Measurements from ENCODE around the gene SEMA4C.
A peak's percentile ranks its signal among the peaks of the same experiment; 100 is the strongest.

SEMA4C gene

DNA sequence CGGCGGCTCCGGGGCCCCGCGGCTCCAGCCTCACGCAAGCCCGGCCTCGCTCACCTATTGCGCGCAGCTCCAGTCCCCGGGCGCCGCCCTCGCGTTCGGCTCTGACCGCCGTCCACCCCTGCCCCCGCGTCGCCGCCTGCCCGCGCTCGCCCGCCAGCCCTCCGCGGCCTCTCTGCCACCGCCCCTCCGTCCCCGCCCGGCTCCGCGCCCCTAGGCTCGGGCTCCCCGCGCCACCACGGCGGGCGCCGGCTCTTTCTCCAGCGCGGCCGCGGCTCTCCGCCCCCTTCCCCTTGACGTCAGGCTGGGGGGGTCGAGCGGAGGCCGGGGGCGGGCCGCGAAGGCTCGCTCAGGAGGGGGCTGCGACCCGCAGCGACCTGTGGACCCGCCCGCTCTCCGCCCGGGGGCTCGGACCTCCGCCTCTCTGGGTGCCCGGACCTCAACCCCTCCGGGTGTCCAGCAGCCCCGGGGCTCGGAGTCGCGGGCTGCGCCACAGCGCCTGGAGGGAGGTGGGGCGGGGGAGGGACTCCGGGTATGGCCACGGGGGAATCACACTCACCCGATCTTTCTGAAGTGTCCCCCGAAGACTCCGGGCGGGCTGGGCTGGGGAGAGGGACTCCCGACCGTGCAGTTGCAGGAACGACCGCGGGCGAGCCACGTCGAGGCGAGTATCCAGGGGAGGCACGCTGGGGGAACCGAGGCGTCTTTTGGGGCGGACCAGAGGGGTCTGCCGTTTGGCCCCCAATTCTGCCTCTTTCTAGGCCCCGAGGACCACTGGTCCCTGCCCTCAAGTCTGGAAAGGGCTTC is at the start of gene SEMA4C:
SEMA4C (minus strand) TSS at position 259 of the 804 bp plus-strand sequence. CDS start 2,194 bp downstream, outside the sequence.
- TF ChIP-seq, protein P1, sequence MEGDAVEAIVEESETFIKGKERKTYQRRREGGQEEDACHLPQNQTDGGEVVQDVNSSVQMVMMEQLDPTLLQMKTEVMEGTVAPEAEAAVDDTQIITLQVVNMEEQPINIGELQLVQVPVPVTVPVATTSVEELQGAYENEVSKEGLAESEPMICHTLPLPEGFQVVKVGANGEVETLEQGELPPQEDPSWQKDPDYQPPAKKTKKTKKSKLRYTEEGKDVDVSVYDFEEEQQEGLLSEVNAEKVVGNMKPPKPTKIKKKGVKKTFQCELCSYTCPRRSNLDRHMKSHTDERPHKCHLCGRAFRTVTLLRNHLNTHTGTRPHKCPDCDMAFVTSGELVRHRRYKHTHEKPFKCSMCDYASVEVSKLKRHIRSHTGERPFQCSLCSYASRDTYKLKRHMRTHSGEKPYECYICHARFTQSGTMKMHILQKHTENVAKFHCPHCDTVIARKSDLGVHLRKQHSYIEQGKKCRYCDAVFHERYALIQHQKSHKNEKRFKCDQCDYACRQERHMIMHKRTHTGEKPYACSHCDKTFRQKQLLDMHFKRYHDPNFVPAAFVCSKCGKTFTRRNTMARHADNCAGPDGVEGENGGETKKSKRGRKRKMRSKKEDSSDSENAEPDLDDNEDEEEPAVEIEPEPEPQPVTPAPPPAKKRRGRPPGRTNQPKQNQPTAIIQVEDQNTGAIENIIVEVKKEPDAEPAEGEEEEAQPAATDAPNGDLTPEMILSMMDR (IDR thresholded peaks at IDR 0.05) = no peak
- no peak for DNase-seq (ENCODE audit: low spot score)
- peak within 1 kb of the TSS; percentile 100 for H3K4me3 ChIP-seq
- peak within 1 kb of the TSS; percentile 96 to 100 for H3K27ac ChIP-seq

DNA sequence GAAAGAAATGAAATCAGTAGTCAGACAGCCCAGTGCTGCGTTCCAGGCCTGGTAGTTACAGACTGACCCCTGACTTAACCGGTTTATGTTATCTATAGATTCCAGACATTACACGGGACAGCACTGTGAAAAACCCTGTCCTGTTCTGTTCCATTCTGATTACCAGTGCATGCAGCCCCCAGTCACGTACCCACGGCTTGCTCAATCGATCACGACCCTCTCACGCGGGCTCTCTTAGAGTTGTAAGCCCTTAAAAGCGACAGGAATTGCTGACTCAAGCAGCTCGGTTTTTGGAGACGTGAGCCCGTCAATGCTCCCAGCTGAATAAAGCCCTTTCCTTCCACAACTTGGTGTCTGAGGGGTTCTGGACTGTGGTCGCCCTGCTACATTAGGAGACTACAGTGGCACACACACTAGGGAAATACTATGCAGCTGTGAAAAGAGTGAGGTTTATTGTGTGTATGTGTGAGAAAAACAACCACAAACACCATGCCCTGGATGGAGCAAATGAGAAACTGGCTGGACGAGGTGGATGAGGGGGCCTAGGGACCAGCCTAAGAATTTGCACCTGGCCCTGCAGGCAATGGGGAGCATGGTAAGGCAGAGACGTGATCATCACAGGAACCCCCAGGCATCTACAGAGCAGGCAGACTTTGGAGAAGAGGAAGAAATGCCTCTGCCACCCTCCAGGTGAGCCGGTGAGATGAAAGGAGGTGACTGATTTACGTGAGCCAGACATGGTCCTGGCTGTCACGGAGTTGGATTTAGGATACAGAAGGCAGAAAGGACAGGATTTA is 49.1 kb upstream of the SEMA4C start:
- TF ChIP-seq, protein P1 (IDR thresholded peaks at IDR 0.05) = no peak
- Histone ChIP-seq H3K27ac (no peak overlapping the region), H3K4me3 (no peak overlapping the region)
- DNase-seq (ENCODE audit: low spot score) = no peak

- no peak for DNase-seq (ENCODE audit: low spot score)
- H3K4me3 ChIP-seq = no peak overlapping the region
- TF ChIP-seq, protein P1 (IDR thresholded peaks at IDR 0.05) = no peak
- H3K27ac ChIP-seq = no peak overlapping the region
Measured at GRCh38 chr2:96918092-96918753, 48.3 kb upstream of the SEMA4C start.

DNA sequence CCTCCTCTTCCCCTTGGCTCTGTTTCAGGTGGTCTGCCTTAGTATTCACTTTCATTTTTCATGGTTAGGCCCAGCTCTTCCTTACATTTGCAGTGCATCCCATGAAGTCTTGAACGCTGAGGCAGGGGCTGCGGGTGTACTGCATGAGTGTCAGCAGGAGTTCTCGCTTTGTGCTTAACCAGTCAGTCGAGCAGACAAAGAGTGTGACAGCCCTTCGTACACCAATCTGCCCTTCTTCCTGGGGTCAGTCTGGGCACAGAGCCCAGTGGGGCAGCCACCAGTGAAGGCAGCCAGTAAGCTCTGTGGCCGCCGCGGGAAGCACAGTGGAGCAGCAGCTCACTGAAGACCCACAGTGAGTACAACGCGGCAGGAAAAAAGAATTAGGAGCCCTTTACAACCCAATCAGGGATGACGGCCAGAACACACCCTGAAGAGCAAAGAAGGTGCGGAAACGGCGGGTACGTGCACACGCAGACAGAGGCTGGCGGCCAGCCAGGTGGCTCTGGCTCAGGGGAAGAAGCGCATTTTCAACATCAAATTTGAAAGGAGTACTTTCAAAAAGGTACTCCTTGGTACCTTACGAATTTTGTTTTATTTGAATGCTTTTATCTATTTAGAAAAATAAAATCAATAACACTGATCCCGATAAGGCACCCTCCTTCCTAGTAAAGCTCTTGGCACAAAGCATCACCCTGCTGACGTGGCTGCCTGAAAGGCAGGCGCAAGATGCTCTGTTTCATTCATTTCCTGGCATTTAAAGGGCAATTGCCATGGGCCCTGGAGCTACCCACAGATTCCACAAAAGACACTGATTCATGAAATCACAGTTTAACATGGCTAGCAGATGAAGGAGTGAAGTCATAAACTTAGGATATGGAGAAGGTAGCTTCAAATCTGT is 47.0 kb upstream of the SEMA4C start:
- Histone ChIP-seq H3K4me3 (no peak overlapping the region), H3K27ac (no peak overlapping the region)
- TF ChIP-seq, protein P1 (IDR thresholded peaks at IDR 0.05) = no peak
- no peak for DNase-seq (ENCODE audit: low spot score)

- no peak overlapping the region for H3K27ac ChIP-seq
Measured at GRCh38 chr2:96916156-96916630, 46.3 kb upstream of the SEMA4C start.

More at GRCh38 chr2:96916156-96916630, 46.3 kb upstream of the SEMA4C start:
- TF ChIP-seq, protein P1 (IDR thresholded peaks at IDR 0.05) = no peak
- H3K4me3 ChIP-seq = no peak overlapping the region
- no peak for DNase-seq (ENCODE audit: low spot score)

All from coronary artery (tissue), 2 donors.